Panc1 (cell line): ENCODE results near the gene SVOP.

ENCODE experiments used
- CTCF ChIP-seq: fragments of 450-650 bp; IDR thresholded peaks from 2 replicates; pipeline ENCODE4 v1.5.1; 2017; ENCODE audit warnings: mild to moderate bottlenecking
- POLR2AphosphoS5 ChIP-seq: IDR thresholded peaks from 2 replicates; pipeline ENCODE4 v1.6.1; 2012; ENCODE audit warnings: mild to moderate bottlenecking, low read depth, low read length, moderate library complexity
- TCF7L2 ChIP-seq: IDR thresholded peaks from 2 replicates; pipeline ENCODE4 v1.6.1; 2011; ENCODE audit warnings: mild to moderate bottlenecking, low read depth, low read length, inconsistent platforms

- TF ChIP-seq CTCF (no peak), TCF7L2 (no peak), POLR2AphosphoS5 (no peak)
Measured at GRCh38 chr12:108959748-108960655, 60.9 kb downstream of the SVOP start.
